ENCODE measurements around the gene CFAP126. TPM values are rescaled to one million over a fixed set of nuclear protein-coding genes. Genes with fewer than 3 reads are reported as not detected.

CFAP126 gene
- total and polyA plus RNA-seq, 10 donors, result not detected

DNA sequence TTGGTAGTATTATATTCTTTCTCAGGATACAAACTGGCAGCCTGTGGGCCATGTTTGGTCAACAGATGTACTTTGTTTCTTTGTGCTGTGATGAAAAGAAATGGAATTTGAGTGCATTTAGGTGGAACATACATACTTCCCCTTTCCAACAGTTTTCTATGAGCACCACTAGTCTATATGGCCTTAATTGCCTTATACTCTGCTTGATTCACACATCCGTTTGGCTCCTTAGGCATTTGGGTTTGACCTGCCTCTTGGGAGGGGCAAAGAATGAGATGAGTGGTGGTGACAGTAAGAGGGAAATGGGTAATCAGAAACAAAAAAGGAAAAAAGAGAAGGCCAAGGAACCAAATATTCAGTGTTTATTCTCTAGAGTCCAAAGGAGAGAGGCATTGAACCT, 17.0 kb downstream of the CFAP126 start:
- peaks cover 0 to 25% (median 5%) of the 10 kb centered on the region in 6 donors for H3K4me1 ChIP-seq
- H3K9me3 ChIP-seq, result no peaks in the 10 kb centered on the region
- intact Hi-C loops (cut with DNase I; ENCODE audit: low total_unique reads), result no loop called here
- no peaks in the 10 kb centered on the region for H3K27me3 ChIP-seq (replicated peaks in 1 of 7)
- peaks cover 0 to 46% (median 8%) of the 10 kb centered on the region in 6 donors for H3K36me3 ChIP-seq
- WGBS, 5 donors, result 63 to 92% (median 77%) methylated on average over 1 of the region's 1 CpG
- no peak for DNase-seq
- TF ChIP-seq, protein P1, sequence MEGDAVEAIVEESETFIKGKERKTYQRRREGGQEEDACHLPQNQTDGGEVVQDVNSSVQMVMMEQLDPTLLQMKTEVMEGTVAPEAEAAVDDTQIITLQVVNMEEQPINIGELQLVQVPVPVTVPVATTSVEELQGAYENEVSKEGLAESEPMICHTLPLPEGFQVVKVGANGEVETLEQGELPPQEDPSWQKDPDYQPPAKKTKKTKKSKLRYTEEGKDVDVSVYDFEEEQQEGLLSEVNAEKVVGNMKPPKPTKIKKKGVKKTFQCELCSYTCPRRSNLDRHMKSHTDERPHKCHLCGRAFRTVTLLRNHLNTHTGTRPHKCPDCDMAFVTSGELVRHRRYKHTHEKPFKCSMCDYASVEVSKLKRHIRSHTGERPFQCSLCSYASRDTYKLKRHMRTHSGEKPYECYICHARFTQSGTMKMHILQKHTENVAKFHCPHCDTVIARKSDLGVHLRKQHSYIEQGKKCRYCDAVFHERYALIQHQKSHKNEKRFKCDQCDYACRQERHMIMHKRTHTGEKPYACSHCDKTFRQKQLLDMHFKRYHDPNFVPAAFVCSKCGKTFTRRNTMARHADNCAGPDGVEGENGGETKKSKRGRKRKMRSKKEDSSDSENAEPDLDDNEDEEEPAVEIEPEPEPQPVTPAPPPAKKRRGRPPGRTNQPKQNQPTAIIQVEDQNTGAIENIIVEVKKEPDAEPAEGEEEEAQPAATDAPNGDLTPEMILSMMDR (IDR thresholded peaks at IDR 0.05 in 8 of 11, conservative IDR thresholded peaks at IDR 0.05 in 3 of 11), result no peak
- peak overlapping the region in 6 of 8 donors; percentile 48 to 84 (median 79) for H3K27ac ChIP-seq
- no peak overlapping the region for H3K4me3 ChIP-seq

DNA sequence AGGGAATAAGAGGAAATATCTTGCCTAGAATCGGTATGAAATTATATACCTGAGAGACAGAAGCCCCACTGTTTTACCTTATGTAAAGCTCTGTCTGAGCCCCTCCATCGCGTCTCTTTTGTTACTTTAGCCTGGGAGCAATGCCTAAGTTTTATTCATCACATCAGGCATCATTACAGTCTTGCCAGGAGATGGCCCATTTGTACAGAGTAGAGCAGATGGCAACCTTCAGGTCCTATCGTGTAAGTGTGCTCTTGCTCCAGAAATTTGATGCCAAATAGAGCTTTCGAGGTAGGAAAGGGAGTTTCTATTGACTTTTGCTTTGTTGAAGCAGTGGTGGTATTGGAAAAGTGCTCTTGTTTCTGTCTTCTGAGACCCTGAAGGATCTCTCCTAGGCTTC, 24.9 kb downstream of the CFAP126 start:
- TF ChIP-seq POLR2A (IDR thresholded peaks at IDR 0.05) (no peak), POLR2AphosphoS5 (IDR thresholded peaks at IDR 0.05) (no peak)
- WGBS, 5 donors, result 90 to 97% (median 96%) methylated on average over 5 of the region's 5 CpGs

DNA sequence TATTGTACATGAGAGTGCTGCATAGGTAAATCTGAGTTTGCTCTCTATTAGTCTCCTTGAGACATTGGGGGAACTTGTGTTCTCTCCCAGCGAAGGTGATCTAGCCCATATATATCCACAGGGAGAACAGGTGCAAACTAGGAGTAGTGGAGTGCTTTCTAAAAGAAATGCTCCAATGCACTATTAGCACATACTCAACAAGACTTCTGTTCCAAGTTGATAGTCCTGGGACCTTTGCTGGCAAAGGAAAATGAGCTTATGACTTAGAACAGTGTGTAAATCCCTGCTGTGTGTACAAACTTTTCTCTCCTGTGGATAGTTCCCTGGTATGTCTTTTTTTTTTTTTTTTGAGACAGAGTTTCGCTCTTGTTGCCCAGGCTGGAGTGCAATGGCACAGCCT, 25.5 kb downstream of the CFAP126 start:
- Histone ChIP-seq H3K27ac (no peak overlapping the region), H3K4me1 (peaks cover 0 to 5% (median 0%) of the 10 kb centered on the region in 6 donors)
- WGBS, 5 donors, result 92 to 97% (median 95%) methylated on average over 2 of the region's 2 CpGs

More for the DNA sequence above, 24.9 kb downstream of the CFAP126 start:
- no peaks in the 10 kb centered on the region for H3K9me3 ChIP-seq
- intact Hi-C loops (cut with DNase I; ENCODE audit: low total_unique reads), result no loop called here
- DNase-seq, result no peak
- no peak overlapping the region for H3K27ac ChIP-seq
- no peak overlapping the region for H3K4me3 ChIP-seq
- H3K36me3 ChIP-seq, result peaks cover 6 to 98% (median 50%) of the 10 kb centered on the region in 6 donors
- no peaks in the 10 kb centered on the region for H3K4me1 ChIP-seq
- H3K27me3 ChIP-seq (replicated peaks in 1 of 7), result no peaks in the 10 kb centered on the region

DNA sequence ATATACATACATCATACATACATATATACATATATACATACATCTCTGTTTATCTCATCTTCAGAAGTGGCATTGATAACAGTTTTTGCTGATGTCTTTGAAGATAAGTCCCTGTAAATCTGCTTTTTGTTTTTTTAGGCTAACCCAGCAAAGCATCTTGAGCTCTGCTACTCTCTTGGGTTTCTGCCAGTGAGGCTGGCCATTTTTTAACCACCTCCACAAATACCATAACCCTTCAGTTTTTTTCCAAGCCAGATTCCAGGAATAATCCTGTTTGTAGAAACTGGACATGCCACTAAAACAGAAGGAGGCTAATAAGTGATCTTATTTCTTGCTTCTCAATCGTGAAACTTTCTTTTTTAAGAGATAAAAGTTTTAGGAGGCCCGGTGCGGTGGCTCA, 31.9 kb downstream of the CFAP126 start:
- WGBS, 5 donors, result 90 to 95% (median 93%) methylated on average over 3 of the region's 3 CpGs

More for the DNA sequence above, 25.5 kb downstream of the CFAP126 start:
- H3K36me3 ChIP-seq, result peaks cover 6 to 98% (median 48%) of the 10 kb centered on the region in 6 donors
- TF ChIP-seq POLR2AphosphoS5 (IDR thresholded peaks at IDR 0.05), result no peak
- no peak for TF ChIP-seq POLR2A (IDR thresholded peaks at IDR 0.05)
- TF ChIP-seq, protein P1 (IDR thresholded peaks at IDR 0.05 in 8 of 11, conservative IDR thresholded peaks at IDR 0.05 in 3 of 11), result no peak
- H3K27me3 ChIP-seq (replicated peaks in 1 of 7), result no peaks in the 10 kb centered on the region
- DNase-seq, result no peak
- intact Hi-C loops (cut with DNase I; ENCODE audit: low total_unique reads), result no loop called here
- H3K9me3 ChIP-seq, result no peaks in the 10 kb centered on the region
- H3K4me3 ChIP-seq, result no peak overlapping the region

More for the DNA sequence above, 31.9 kb downstream of the CFAP126 start:
- intact Hi-C loops (cut with DNase I; ENCODE audit: low total_unique reads), result no loop called here
- TF ChIP-seq POLR2AphosphoS5 (IDR thresholded peaks at IDR 0.05) (no peak), POLR2A (IDR thresholded peaks at IDR 0.05) (no peak)
- TF ChIP-seq, protein P1 (IDR thresholded peaks at IDR 0.05 in 8 of 11, conservative IDR thresholded peaks at IDR 0.05 in 3 of 11), result no peak
- no peak overlapping the region for H3K4me3 ChIP-seq
- H3K9me3 ChIP-seq, result no peaks in the 10 kb centered on the region
- H3K27ac ChIP-seq, result no peak overlapping the region
- no peak for DNase-seq
- H3K36me3 ChIP-seq, result peaks cover under 1 to 98% (median 54%) of the 10 kb centered on the region in 6 donors
- H3K4me1 ChIP-seq, result peaks cover 0 to 16% (median 0%) of the 10 kb centered on the region in 6 donors
- H3K27me3 ChIP-seq (replicated peaks in 1 of 7), result no peaks in the 10 kb centered on the region
